K562 (cell line): Measurements from ENCODE around the gene GALR3. TPM values are rescaled to one million over a fixed set of nuclear protein-coding genes. Genes with fewer than 3 reads are reported as not detected.

Experiments
- ATAC-seq: fragments of 200-7000 bp; cut with Tn5 transposase; 3 replicates; pipeline ENCODE4 v1.9.1; 2020; ENCODE audit warnings: moderate library complexity
- BruUV-seq: library from RNA; stranded (reverse); fragments of 400-500 nt; replicated peaks from 2 replicates; lab custom pipeline; 2021; lab: Mats Ljungman, UMichigan
- CTCF ChIA-PET: fragments of 300-600 bp; formaldehyde crosslinking; extraction: SDS; loops from one replicate; lab custom pipeline; 2021; ENCODE audit warnings: low intra/inter-chr PET ratio; lab: Yijun Ruan, JAX
- POLR2A ChIA-PET: fragments of 300-600, 350-650 bp; sonication (Branson Sonifier 250); formaldehyde crosslinking; extraction: SDS; loops from one replicate; lab custom pipeline; 2021; ENCODE audit warnings: antibody characterized with exemption, inconsistent platforms; lab: Yijun Ruan, JAX
- DNase-seq, 4 experiments: peaks; one replicate each; pipeline versions ENCODE4 v3.0.0 to v3.0.0-alpha.2; 2011 to 2018; ENCODE audit warnings: low spot score in 3 of 4, mixed read lengths in 3 of 4; ENCODE audit errors: extremely low read depth in 1 of 4
- FAIRE-seq: peaks from 2 replicates; lab custom pipeline; 2011; peaks lifted over from hg19 to GRCh38; lab: Jason Lieb, UNC
- H2AFZ ChIP-seq: 2 replicates; pipeline ENCODE4 v1.6.0; 2011; ENCODE audit warnings: low read depth, low read length, control low read depth, inconsistent platforms
- H3K27ac ChIP-seq: fragments of 200-600 bp; 3 replicates; pipeline ENCODE4 v1.8.0; 2011; ENCODE audit warnings: low read depth, mild to moderate bottlenecking, control low read depth, inconsistent platforms, low read length, moderate library complexity, mixed read lengths; ENCODE audit errors: extremely low read depth
- H3K27me3 ChIP-seq, 2 experiments: fragments of 300-600 bp in 1 of 2; 2 replicates in 1 of 2; 3 replicates in 1 of 2; pipeline versions ENCODE4 v1.6.0 to v1.8.0; 2011; ENCODE audit warnings: inconsistent platforms in 2 of 2, low read length in 2 of 2, mild to moderate bottlenecking in 1 of 2, mixed read lengths in 1 of 2, moderate library complexity in 1 of 2; ENCODE audit not compliant: control insufficient read depth in 2 of 2, insufficient read depth in 2 of 2
- H3K36me3 ChIP-seq: fragments of 300-600 bp; 3 replicates; pipeline ENCODE4 v1.8.0; 2011; ENCODE audit warnings: mild to moderate bottlenecking, low read length, inconsistent platforms; ENCODE audit not compliant: control insufficient read depth, insufficient read depth
- H3K4me1 ChIP-seq, 2 experiments: fragments of 200-600 bp in 1 of 2; replicated peaks in 1 of 2; 2 replicates in 1 of 2; 3 replicates in 1 of 2; pipeline versions ENCODE4 v1.5.1 to v1.8.0; 2011; ENCODE audit warnings: inconsistent platforms in 2 of 2, low read length in 2 of 2, mild to moderate bottlenecking in 1 of 2, mixed read lengths in 1 of 2, moderate library complexity in 1 of 2; ENCODE audit not compliant: control insufficient read depth in 2 of 2, insufficient read depth in 2 of 2
- H3K4me2 ChIP-seq: 2 replicates; pipeline ENCODE4 v1.6.1; 2011; ENCODE audit warnings: low read length, control low read depth, inconsistent platforms, mixed read lengths; ENCODE audit not compliant: insufficient read depth
- H3K4me3 ChIP-seq: fragments of 200-600 bp; sonication (generic), shearing (Covaris generic); 2 replicates; pipeline ENCODE4 v1.5.1; 2016; ENCODE audit warnings: control low read depth, inconsistent platforms
- H3K79me2 ChIP-seq: fragments of 200-600 bp; 3 replicates; pipeline ENCODE4 v1.8.0; 2011; ENCODE audit warnings: low read length, inconsistent platforms; ENCODE audit not compliant: control insufficient read depth, insufficient read depth
- H3K9ac ChIP-seq, 2 experiments: 2 replicates each; pipeline versions ENCODE4 v1.6.0 to v1.6.1; 2011; ENCODE audit warnings: low read depth in 2 of 2, low read length in 2 of 2, control low read depth in 1 of 2, inconsistent platforms in 1 of 2, mild to moderate bottlenecking in 1 of 2, mixed read lengths in 1 of 2; ENCODE audit not compliant: insufficient read depth in 1 of 2
- H3K9me1 ChIP-seq: one replicate; pipeline ENCODE4 v1.6.0; 2011; ENCODE audit warnings: inconsistent platforms, mild to moderate bottlenecking, low read length, moderate library complexity; ENCODE audit not compliant: control insufficient read depth, insufficient read depth
- H3K9me3 ChIP-seq: replicated peaks from 2 replicates; pipeline ENCODE4 v1.5.1; 2011; ENCODE audit warnings: low read depth, low read length, inconsistent platforms; ENCODE audit not compliant: control insufficient read depth, insufficient read depth
- H4K20me1 ChIP-seq: replicated peaks from 2 replicates; pipeline ENCODE4 v1.6.1; 2011; ENCODE audit warnings: low read length, inconsistent platforms, mixed read lengths; ENCODE audit not compliant: control insufficient read depth, insufficient read depth
- BCOR ChIP-seq: fragments of 450-650 bp; IDR thresholded peaks from 2 replicates; pipeline ENCODE4 v1.6.1; 2016
- BMI1 ChIP-seq: fragments of 150-350 bp; IDR thresholded peaks from 2 replicates; pipeline ENCODE4 v1.6.1; 2014; ENCODE audit warnings: low read length
- ETV5 ChIP-seq: sonication (generic); formaldehyde crosslinking; IDR thresholded peaks from 2 replicates; pipeline ENCODE4 v1.4.0; 2020; ENCODE audit warnings: low read depth, mild to moderate bottlenecking, missing genetic modification reagents
- FUS ChIP-seq: fragments of 200-400 bp; formaldehyde crosslinking; optimal IDR thresholded peaks from 2 replicates; pipeline ENCODE3; 2017; ENCODE audit warnings: low read depth, low read length
- GTF2F1 ChIP-seq: IDR thresholded peaks from 2 replicates; pipeline ENCODE4 v1.6.1; 2011; ENCODE audit warnings: low read depth, low read length, improper control_type of control experiment
- MXI1 ChIP-seq: IDR thresholded peaks from 2 replicates; pipeline ENCODE4 v1.6.1; 2011; ENCODE audit warnings: low read depth, mild to moderate bottlenecking, improper control_type of control experiment, low read length
- PTBP1 ChIP-seq: fragments of 200-400 bp; formaldehyde crosslinking; IDR thresholded peaks from 2 replicates; pipeline ENCODE4 v1.6.1; 2017; ENCODE audit warnings: low read depth, low read length
- RBM25 ChIP-seq: fragments of 200-400 bp; formaldehyde crosslinking; IDR thresholded peaks from 2 replicates; pipeline ENCODE4 v1.6.1; 2018; ENCODE audit warnings: low read length, low read depth, moderate library complexity; ENCODE audit not compliant: severe bottlenecking
- TAF15 ChIP-seq: fragments of 200-400 bp; formaldehyde crosslinking; IDR thresholded peaks from 2 replicates; pipeline ENCODE4 v1.6.1; 2017; ENCODE audit warnings: mild to moderate bottlenecking, low read depth, low read length, moderate library complexity
- TOE1 ChIP-seq, 2 experiments: fragments of 450-650 bp in 1 of 2; sonication (generic) in 1 of 2; formaldehyde crosslinking in 1 of 2; IDR thresholded peaks; 2 replicates each; pipeline versions ENCODE4 v1.7.1 to v1.8.0; 2016 to 2022; ENCODE audit warnings: borderline replicate concordance in 2 of 2, mild to moderate bottlenecking in 2 of 2, antibody characterized with exemption in 1 of 2, inconsistent platforms in 1 of 2, low read depth in 1 of 2, missing genetic modification reagents in 1 of 2, moderate library complexity in 1 of 2
- ZNF121 ChIP-seq: sonication (generic); formaldehyde crosslinking; conservative IDR thresholded peaks from 2 replicates; pipeline ENCODE4 v1.8.0; 2022; ENCODE audit warnings: missing genetic modification reagents
- ZNF644 ChIP-seq: fragments of 200-800 bp; sonication (Bioruptor generic); IDR thresholded peaks from 2 replicates; pipeline ENCODE4 v1.6.1; 2016; ENCODE audit warnings: low read depth, missing genetic modification characterization, missing compliant biosample characterization
- ZNF696 ChIP-seq: fragments of 250-450 bp; sonication (Bioruptor Pico); conservative IDR thresholded peaks from 2 replicates; pipeline ENCODE4 v1.4.0; 2020; ENCODE audit warnings: mild to moderate bottlenecking, moderate library complexity
- WGBS: fragments of 100-300 bp; shearing (Covaris generic); methylation state at CpG from one replicate; pipeline ENCODE4 v1.1.6; 2016; ENCODE audit warnings: low coverage, mixed read lengths; ENCODE audit not compliant: insufficient coverage; ENCODE audit errors: missing lambda C conversion rate; 5-methylcytosine and 5-hydroxymethylcytosine counted together
- in situ Hi-C: fragments of 300-500 bp; cut with MboI; formaldehyde crosslinking; loops from 4 replicates; pipeline ENCODE4 v1.15.0; 2018; ENCODE audit warnings: inconsistent platforms, mixed read lengths
- intact Hi-C: fragments of 100-400 bp; cut with micrococcal nuclease; formaldehyde crosslinking; loops from 2 replicates; pipeline ENCODE4 v1.14.2; 2022
- polyA plus RNA-seq, 8 experiments: library from polyadenylated mRNA; depleted of rRNA in 4 of 8; stranded (reverse) in 5 of 8; unstranded in 3 of 8; fragments of >200 nt; fragmentation: Nextera tagmentation in 2 of 8; fragmentation: Illumina TruSeq in 1 of 8; extraction: Ambion mirVana in 2 of 8; extraction: Trizol in 1 of 8; gene quantifications; 2 replicates each; pipeline versions ENCODE4 v1.2.1 to v1.2.3, GENCODE V29; 2011 to 2014; ENCODE audit warnings: inconsistent platforms in 1 of 8, missing spikeins in 1 of 8
- total RNA-seq, 7 experiments: library from RNA; depleted of rRNA in 6 of 7; stranded (reverse); fragments of >200 nt in 6 of 7; fragmentation: Illumina TruSeq in 2 of 7; extraction: Trizol in 2 of 7; gene quantifications; 2 replicates each; pipeline versions ENCODE4 v1.2.1 to v1.2.3, GENCODE V29; 2011 to 2021; ENCODE audit warnings: low replicate concordance in 1 of 7
- TF ChIP-seq, protein P1 (sequence below): fragments of 450-650 bp; IDR thresholded peaks from 2 replicates; pipeline ENCODE4 v1.6.1; 2016; ENCODE audit warnings: low read depth
- TF ChIP-seq, protein P2 (sequence below): sonication (generic); formaldehyde crosslinking; IDR thresholded peaks from 2 replicates; pipeline ENCODE4 v1.8.0; 2023; ENCODE audit warnings: mild to moderate bottlenecking, missing genetic modification reagents

GALR3 gene
- total and polyA plus RNA-seq, 9 of the 15 experiments (the other 6 are each of a cell fraction or from before 2014, with no cell fraction given), result 0.13 TPM; not detected in 8

GRCh38 chr22:37811867-37812266 is 11.3 kb upstream of the GALR3 start:
- WGBS, result 94% methylated on average over 2 of the region's 2 CpGs
- Histone ChIP-seq H3K27ac (no peak overlapping the region), H3K9ac (no peak overlapping the region), H3K4me1 (peaks cover 8 to 19% of the 10 kb centered on the region in 2 experiments; a peak in 4 of 5 replicates), H2AFZ (no peak overlapping the region), H3K79me2 (peaks cover 33% of the 10 kb centered on the region), H3K27me3 (no peaks in the 10 kb centered on the region), H3K9me1 (no peaks in the 10 kb centered on the region), H3K9me3 (no peaks in the 10 kb centered on the region), H4K20me1 (no peaks in the 10 kb centered on the region), H3K4me2 (no peak overlapping the region), H3K36me3 (peaks cover 57% of the 10 kb centered on the region; the same call in 2 of the 3 replicates), H3K4me3 (no peak overlapping the region)
- intact Hi-C loops, result no loop called here
- in situ Hi-C loops, result no loop called here
- BruUV-seq, result no TSS peak
- FAIRE-seq (no peak), DNase-seq (no peak), ATAC-seq (no peak)
- CTCF ChIA-PET, result no interaction called here
- POLR2A ChIA-PET, result no interaction called here
- no peak for TF ChIP-seq ZNF696
- no peak for TF ChIP-seq ETV5 (CRISPR knock-in tag)
- peak; percentile 92 for TF ChIP-seq ZNF121 (CRISPR knock-in tag)
- TF ChIP-seq BMI1, result no peak
- TF ChIP-seq ZNF644 (tag), result no peak
- no peak for TF ChIP-seq GTF2F1
- no peak for TF ChIP-seq PTBP1
- no peak for TF ChIP-seq MXI1
- TF ChIP-seq FUS, result no peak
- TF ChIP-seq, protein P1, sequence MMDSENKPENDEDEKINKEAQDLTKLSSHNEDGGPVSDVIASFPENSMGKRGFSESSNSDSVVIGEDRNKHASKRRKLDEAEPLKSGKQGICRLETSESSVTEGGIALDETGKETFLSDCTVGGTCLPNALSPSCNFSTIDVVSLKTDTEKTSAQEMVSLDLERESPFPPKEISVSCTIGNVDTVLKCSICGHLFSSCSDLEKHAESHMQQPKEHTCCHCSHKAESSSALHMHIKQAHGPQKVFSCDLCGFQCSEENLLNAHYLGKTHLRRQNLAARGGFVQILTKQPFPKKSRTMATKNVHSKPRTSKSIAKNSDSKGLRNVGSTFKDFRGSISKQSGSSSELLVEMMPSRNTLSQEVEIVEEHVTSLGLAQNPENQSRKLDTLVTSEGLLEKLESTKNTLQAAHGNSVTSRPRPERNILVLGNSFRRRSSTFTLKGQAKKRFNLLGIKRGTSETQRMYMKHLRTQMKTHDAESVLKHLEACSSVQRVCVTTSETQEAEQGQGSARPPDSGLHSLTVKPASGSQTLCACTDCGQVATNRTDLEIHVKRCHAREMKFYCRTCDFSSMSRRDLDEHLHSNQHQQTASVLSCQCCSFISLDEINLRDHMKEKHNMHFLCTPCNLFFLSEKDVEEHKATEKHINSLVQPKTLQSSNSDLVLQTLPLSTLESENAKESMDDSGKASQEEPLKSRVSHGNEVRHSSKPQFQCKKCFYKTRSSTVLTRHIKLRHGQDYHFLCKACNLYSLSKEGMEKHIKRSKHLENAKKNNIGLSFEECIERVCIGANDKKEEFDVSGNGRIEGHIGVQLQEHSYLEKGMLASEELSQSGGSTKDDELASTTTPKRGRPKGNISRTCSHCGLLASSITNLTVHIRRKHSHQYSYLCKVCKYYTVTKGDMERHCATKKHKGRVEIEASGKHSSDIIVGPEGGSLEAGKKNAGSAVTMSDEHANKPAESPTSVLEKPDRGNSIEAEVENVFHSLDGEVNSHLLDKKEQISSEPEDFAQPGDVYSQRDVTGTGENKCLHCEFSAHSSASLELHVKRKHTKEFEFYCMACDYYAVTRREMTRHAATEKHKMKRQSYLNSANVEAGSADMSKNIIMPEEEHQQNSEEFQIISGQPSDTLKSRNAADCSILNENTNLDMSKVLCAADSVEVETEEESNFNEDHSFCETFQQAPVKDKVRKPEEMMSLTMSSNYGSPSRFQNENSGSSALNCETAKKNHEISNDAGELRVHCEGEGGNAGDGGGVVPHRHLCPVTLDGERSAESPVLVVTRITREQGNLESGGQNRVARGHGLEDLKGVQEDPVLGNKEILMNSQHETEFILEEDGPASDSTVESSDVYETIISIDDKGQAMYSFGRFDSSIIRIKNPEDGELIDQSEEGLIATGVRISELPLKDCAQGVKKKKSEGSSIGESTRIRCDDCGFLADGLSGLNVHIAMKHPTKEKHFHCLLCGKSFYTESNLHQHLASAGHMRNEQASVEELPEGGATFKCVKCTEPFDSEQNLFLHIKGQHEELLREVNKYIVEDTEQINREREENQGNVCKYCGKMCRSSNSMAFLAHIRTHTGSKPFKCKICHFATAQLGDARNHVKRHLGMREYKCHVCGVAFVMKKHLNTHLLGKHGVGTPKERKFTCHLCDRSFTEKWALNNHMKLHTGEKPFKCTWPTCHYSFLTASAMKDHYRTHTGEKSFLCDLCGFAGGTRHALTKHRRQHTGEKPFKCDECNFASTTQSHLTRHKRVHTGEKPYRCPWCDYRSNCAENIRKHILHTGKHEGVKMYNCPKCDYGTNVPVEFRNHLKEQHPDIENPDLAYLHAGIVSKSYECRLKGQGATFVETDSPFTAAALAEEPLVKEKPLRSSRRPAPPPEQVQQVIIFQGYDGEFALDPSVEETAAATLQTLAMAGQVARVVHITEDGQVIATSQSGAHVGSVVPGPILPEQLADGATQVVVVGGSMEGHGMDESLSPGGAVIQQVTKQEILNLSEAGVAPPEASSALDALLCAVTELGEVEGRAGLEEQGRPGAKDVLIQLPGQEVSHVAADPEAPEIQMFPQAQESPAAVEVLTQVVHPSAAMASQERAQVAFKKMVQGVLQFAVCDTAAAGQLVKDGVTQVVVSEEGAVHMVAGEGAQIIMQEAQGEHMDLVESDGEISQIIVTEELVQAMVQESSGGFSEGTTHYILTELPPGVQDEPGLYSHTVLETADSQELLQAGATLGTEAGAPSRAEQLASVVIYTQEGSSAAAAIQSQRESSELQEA, result no peak
- TF ChIP-seq TAF15, result no peak
- peak; percentile 51 for TF ChIP-seq BCOR
- TF ChIP-seq TOE1 (IDR thresholded peaks at IDR 0.05; ENCODE audit: borderline replicate concordance), result no peak
- no peak for TF ChIP-seq TOE1 (CRISPR knock-in tag; IDR thresholded peaks at IDR 0.05; ENCODE audit: borderline replicate concordance, low read depth)
- peak; percentile 52 for TF ChIP-seq RBM25
- TF ChIP-seq, protein P2, sequence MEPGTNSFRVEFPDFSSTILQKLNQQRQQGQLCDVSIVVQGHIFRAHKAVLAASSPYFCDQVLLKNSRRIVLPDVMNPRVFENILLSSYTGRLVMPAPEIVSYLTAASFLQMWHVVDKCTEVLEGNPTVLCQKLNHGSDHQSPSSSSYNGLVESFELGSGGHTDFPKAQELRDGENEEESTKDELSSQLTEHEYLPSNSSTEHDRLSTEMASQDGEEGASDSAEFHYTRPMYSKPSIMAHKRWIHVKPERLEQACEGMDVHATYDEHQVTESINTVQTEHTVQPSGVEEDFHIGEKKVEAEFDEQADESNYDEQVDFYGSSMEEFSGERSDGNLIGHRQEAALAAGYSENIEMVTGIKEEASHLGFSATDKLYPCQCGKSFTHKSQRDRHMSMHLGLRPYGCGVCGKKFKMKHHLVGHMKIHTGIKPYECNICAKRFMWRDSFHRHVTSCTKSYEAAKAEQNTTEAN (CRISPR knock-in tag), result no peak
